Stomach (tissue), 9 donors: ENCODE data around the gene SOX5. TPM values are rescaled to one million over a fixed set of nuclear protein-coding genes. Genes with fewer than 3 reads are reported as not detected.

ENCODE experiments used
- DNase-seq, 2 donors: peaks; one replicate each; pipeline versions ENCODE4 v3.0.0 to v3.0.0-alpha.2; 2013 to 2019
- H3K27ac ChIP-seq, 5 donors: fragments of 200-600 bp in 4 of 5; sonication (generic) in 4 of 5; one replicate each; pipeline ENCODE4 v1.5.1; 2013 to 2019; ENCODE audit warnings: mild to moderate bottlenecking in 1 of 5, moderate library complexity in 1 of 5
- H3K27me3 ChIP-seq, 3 donors: fragments of 200-600 bp; sonication (generic); one replicate each; pipeline ENCODE4 v1.5.1; 2017 to 2019; ENCODE audit warnings: mixed run types in 1 of 3
- H3K36me3 ChIP-seq, 4 donors: fragments of 200-600 bp; sonication (generic); 1 replicate in 3 of 4; 2 replicates in 1 of 4; pipeline ENCODE4 v1.5.1; 2016 to 2019
- H3K4me1 ChIP-seq, 4 donors: fragments of 200-600 bp; sonication (generic); one replicate each; pipeline ENCODE4 v1.5.1; 2016 to 2019
- H3K4me3 ChIP-seq, 4 donors: fragments of 200-600 bp; sonication (generic) in 3 of 4; one replicate each; pipeline ENCODE4 v1.5.1; 2016 to 2019; ENCODE audit warnings: mild to moderate bottlenecking in 1 of 4
- H3K9me3 ChIP-seq, 4 donors: fragments of 200-600 bp; sonication (generic); one replicate each; pipeline ENCODE4 v1.5.1; 2016 to 2019
- EP300 ChIP-seq: sonication (generic); formaldehyde crosslinking; IDR thresholded peaks from one replicate; pipeline ENCODE4 v1.6.1; 2017; ENCODE audit warnings: antibody characterized with exemption
- POLR2A ChIP-seq, 4 donors: fragments of 450-650 bp; IDR thresholded peaks; one replicate each; pipeline ENCODE4 v1.6.1; 2016; ENCODE audit warnings: antibody characterized with exemption in 4 of 4, control low read depth in 2 of 4, mild to moderate bottlenecking in 1 of 4, moderate library complexity in 1 of 4
- POLR2AphosphoS5 ChIP-seq, 3 donors: sonication (generic); formaldehyde crosslinking; IDR thresholded peaks; one replicate each; pipeline ENCODE4 v1.6.1; 2016; ENCODE audit warnings: antibody characterized with exemption in 3 of 3
- WGBS, 5 donors: extraction: QIAGEN DNeasy Blood & Tissue Kit in 3 of 5; methylation state at CpG; one replicate each; pipeline versions ENCODE4 v1.1.5 to v1.1.7; 2013 to 2018; 5-methylcytosine and 5-hydroxymethylcytosine counted together
- intact Hi-C: fragments of 100-400 bp; cut with DNase I; formaldehyde crosslinking; loops from one replicate; pipeline ENCODE4 v1.15.1; 2023; ENCODE audit warnings: low total_unique reads
- polyA plus RNA-seq, 3 donors: library from polyadenylated mRNA; stranded (reverse); fragments of 200-250 nt; gene quantifications; one replicate each; pipeline ENCODE4 v1.2.3, GENCODE V29; 2013
- total RNA-seq, 5 donors: library from RNA; depleted of rRNA; stranded (reverse); fragments of >200 nt; gene quantifications; one replicate each; pipeline versions ENCODE4 v1.1.0 to v1.2.3, GENCODE V29; 2014 to 2016
- TF ChIP-seq, protein P1 (sequence below), 7 experiments: fragments of 450-650 bp in 4 of 7; fragments of 200-600 bp in 3 of 7; sonication (generic) in 3 of 7; IDR thresholded peaks; one replicate each; pipeline ENCODE4 v1.5.1; 2016 to 2019; ENCODE audit warnings: antibody characterized with exemption in 7 of 7, control low read depth in 2 of 7, mild to moderate bottlenecking in 1 of 7
- donor health status: healthy with polysubstance abuse.
- donor health status: Bipolar disorder and iron deficiency.
- donor health status: healthy.

SOX5 gene
- total and polyA plus RNA-seq, 8 donors: 0.85 to 57.2 (median 4.6) TPM

DNA sequence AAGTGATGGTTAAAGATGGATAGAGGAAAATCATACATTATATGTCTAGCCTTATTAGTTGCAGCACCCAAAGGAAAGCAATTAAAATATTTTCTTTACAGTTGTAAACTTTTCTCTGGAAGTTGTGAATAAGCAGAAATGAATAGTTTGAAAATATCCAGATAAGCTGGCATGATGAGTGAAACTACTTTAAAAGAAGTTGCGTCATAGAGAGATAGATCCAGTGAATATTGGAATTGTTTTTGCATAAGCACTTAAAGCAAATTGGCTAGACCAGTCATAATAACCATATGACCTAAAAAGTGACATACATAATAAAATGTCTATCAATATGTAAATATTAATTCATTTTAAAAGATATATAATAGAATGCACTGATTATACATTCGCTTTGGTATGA lies 132.1 kb downstream of the SOX5 start:
- DNase-seq: no peak
- Histone ChIP-seq H3K4me3 (no peak overlapping the region), H3K36me3 (no peaks in the 10 kb centered on the region), H3K27ac (no peak overlapping the region), H3K27me3 (no peaks in the 10 kb centered on the region), H3K4me1 (no peaks in the 10 kb centered on the region), H3K9me3 (no peaks in the 10 kb centered on the region)
- intact Hi-C loops: no loop called here
- WGBS, 5 donors: 77 to 88% (median 81%) methylated on average over 2 of the region's 2 CpGs
- TF ChIP-seq EP300 (no peak), POLR2A (IDR thresholded peaks at IDR 0.05) (no peak), POLR2AphosphoS5 (IDR thresholded peaks at IDR 0.05) (no peak)
- TF ChIP-seq, protein P1, sequence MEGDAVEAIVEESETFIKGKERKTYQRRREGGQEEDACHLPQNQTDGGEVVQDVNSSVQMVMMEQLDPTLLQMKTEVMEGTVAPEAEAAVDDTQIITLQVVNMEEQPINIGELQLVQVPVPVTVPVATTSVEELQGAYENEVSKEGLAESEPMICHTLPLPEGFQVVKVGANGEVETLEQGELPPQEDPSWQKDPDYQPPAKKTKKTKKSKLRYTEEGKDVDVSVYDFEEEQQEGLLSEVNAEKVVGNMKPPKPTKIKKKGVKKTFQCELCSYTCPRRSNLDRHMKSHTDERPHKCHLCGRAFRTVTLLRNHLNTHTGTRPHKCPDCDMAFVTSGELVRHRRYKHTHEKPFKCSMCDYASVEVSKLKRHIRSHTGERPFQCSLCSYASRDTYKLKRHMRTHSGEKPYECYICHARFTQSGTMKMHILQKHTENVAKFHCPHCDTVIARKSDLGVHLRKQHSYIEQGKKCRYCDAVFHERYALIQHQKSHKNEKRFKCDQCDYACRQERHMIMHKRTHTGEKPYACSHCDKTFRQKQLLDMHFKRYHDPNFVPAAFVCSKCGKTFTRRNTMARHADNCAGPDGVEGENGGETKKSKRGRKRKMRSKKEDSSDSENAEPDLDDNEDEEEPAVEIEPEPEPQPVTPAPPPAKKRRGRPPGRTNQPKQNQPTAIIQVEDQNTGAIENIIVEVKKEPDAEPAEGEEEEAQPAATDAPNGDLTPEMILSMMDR (IDR thresholded peaks at IDR 0.05): no peak

DNA sequence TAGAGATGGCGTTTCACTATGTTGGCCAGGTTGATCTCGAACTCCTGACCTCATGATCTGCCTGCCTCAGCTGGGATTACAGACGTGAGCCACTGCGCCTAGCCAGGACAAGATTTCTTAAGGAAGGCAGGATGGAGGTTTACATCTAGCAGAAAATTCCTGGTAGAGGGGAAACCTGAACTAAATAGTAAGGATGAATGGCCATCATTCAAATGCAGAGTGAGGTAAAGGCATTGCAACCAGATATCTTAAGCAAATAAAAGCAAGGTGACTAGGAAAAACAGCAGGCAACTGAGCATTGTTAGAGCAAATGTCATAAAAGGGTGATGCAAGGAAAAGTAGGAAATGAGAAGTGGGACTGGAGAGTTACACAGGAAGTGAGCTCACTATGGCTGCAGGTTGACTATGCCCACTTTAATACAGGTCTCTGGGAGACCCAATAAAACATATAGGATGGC lies 133.0 kb downstream of the SOX5 start:
- no peak overlapping the region for H3K4me3 ChIP-seq
- TF ChIP-seq, protein P1 (IDR thresholded peaks at IDR 0.05): no peak
- no peak for TF ChIP-seq POLR2AphosphoS5 (IDR thresholded peaks at IDR 0.05)
- TF ChIP-seq EP300: no peak
- TF ChIP-seq POLR2A (IDR thresholded peaks at IDR 0.05): no peak
- H3K27me3 ChIP-seq: no peaks in the 10 kb centered on the region
- DNase-seq: no peak
- no peaks in the 10 kb centered on the region for H3K9me3 ChIP-seq
- WGBS, 5 donors: 81 to 93% (median 89%) methylated on average over 4 of the region's 4 CpGs
- no peak overlapping the region for H3K27ac ChIP-seq
- H3K36me3 ChIP-seq: no peaks in the 10 kb centered on the region
- H3K4me1 ChIP-seq: no peaks in the 10 kb centered on the region
- intact Hi-C loops: no loop called here

DNA sequence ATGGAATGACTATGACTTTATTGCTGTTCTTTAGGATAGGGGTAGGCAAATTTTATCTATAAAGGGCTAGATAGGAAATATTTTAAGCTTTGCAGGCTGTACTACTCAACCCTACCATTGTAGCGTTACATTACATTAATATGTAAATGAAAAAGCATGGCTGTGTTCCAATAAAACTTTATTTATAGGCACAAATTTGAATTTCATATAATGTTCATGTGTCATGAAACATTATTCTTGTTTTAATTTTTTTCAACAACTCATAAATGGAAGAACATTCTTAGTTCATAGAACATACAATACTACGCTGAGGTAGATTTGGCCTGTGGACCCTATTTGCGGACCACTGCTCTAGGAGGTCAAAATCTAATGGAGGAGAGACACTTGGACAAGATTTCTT lies 133.7 kb downstream of the SOX5 start:
- no peak overlapping the region for H3K4me3 ChIP-seq
- no peak for TF ChIP-seq POLR2AphosphoS5 (IDR thresholded peaks at IDR 0.05)
- no peak for TF ChIP-seq EP300
- TF ChIP-seq, protein P1 (IDR thresholded peaks at IDR 0.05): no peak
- no peak for TF ChIP-seq POLR2A (IDR thresholded peaks at IDR 0.05)
- no peaks in the 10 kb centered on the region for H3K9me3 ChIP-seq
- H3K36me3 ChIP-seq: no peaks in the 10 kb centered on the region
- WGBS, 5 donors: 96 to 99% (median 98%) methylated on average over 3 of the region's 3 CpGs
- H3K27me3 ChIP-seq: no peaks in the 10 kb centered on the region
- intact Hi-C loops: no loop called here
- no peaks in the 10 kb centered on the region for H3K4me1 ChIP-seq
- DNase-seq: no peak
- H3K27ac ChIP-seq: no peak overlapping the region

DNA sequence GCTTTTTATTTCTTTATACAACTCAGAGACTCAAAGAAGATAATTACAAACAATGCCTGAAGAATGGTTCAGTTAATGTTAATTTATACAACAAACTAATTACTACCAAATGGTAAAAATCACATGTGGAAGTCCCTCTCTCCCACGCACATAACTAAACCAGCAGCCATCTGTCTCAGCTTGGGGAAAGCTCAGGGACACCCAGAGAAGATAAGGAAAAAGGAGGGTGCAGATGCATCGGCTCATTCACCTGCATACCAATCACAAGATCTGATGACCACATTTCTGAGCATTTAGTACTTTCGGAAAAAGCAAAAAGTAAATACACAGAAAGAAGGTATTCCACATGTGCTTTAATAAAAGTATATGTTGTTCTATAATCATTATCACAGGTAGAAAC lies 136.3 kb downstream of the SOX5 start:
- Histone ChIP-seq H3K9me3 (no peaks in the 10 kb centered on the region), H3K4me3 (no peak overlapping the region), H3K27me3 (no peaks in the 10 kb centered on the region), H3K36me3 (no peaks in the 10 kb centered on the region), H3K4me1 (peaks cover 0 to 6% (median 0%) of the 10 kb centered on the region in 4 donors), H3K27ac (no peak overlapping the region)
- TF ChIP-seq POLR2AphosphoS5 (IDR thresholded peaks at IDR 0.05) (no peak), POLR2A (IDR thresholded peaks at IDR 0.05) (no peak), EP300 (no peak)
- no peak for DNase-seq
- intact Hi-C loops: no loop called here
- 77 to 83% (median 82%) methylated on average over 3 of the region's 3 CpGs for WGBS, 5 donors

DNA sequence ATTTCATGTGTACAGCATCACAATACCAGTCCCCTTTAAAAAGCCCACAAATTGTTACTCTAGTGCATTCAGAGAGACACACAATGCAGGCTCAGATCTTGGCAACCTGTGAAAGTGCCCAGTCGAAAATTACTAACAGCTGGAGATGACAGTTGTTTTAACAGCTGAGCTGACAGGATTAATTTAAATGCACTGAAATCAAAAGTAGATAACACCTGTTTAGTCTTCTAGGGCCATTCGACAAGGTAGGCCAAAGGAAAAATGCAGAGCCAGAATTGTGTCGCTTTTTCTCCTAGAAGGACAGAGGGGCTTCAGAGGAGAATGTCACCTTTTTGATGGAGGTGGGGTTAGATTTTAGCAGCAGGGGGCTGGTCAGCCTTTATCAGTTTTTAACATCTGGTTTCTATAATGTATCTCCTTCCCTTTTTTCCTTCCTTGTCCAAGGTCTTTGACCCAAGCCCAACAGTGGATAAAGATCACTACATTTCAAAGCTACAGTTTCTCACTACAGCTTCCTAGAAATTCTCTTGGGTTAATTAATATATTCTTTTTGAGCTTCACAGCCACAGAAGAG lies 139.1 kb downstream of the SOX5 start:
- intact Hi-C loops: no loop called here
- peaks cover 0 to 6% (median 0%) of the 10 kb centered on the region in 4 donors for H3K4me1 ChIP-seq
- H3K9me3 ChIP-seq: no peaks in the 10 kb centered on the region
- no peak overlapping the region for H3K4me3 ChIP-seq
- H3K27me3 ChIP-seq: no peaks in the 10 kb centered on the region
- H3K27ac ChIP-seq: no peak overlapping the region
- no peaks in the 10 kb centered on the region for H3K36me3 ChIP-seq
- DNase-seq: peak in 1 of 2 donors; percentile 26
- TF ChIP-seq, protein P1 (IDR thresholded peaks at IDR 0.05): no peak
- TF ChIP-seq POLR2A (IDR thresholded peaks at IDR 0.05): no peak
- TF ChIP-seq POLR2AphosphoS5 (IDR thresholded peaks at IDR 0.05): no peak
- TF ChIP-seq EP300: no peak
- 41 to 58% (median 45%) methylated on average over 3 of the region's 3 CpGs for WGBS, 5 donors
